NCI-H524 treated with DMSO at 0.1 percent for 48 hours (cell line): Measurements from ENCODE around the gene SP140L.
"Not testable (repeated sequence)": the region's sequence is repeated elsewhere in the genome, so short reads cannot be mapped to it uniquely, and the experiment has no call there.

Experiments used
- DNase-seq: peaks from one replicate; lab custom pipeline; 2025; lab: John Stamatoyannopoulos, UW

The SP140L gene

DNA sequence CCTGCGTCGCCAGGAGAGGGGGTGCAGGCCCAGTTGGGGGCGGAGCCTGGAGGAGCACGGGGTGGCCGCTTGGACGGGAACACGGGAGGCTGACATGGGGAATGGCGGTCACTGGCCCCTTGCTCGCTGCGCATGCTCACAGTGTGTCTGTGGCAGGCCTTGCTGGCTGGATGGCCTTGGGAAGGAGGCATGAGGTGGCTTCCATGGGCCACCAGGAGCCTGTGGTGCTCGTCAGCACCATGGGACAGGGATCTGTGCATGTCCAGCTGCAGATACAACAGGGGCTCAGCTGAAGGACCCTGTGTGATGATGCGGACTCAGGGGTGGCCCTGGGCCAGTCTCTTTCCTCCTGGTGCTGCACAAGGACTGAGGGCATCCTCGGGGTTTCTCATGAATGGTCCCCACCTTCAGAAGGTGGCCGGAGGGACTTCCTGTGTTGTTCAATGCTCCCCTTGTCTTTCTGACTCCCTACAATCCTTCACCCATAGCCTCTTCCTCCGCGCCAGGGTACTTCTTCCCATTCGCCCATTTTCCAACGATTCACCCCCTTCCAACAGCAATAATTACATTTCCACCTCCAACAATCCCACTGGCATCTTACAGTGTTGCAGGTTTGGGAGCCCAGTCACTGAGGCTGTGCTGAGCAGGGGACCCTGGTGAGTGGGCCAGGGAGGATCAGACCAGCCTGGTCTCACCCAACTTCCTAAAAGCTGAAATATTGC is 3.4 kb upstream of the SP140L start:
- no peak for DNase-seq

GRCh38 chr2:230324503-230324902 is 2.5 kb upstream of the SP140L start:
- no peak for DNase-seq

- DNase-seq: no peak
Observed at GRCh38 chr2:230325316-230326243, 1.4 kb upstream of the SP140L start.

DNA sequence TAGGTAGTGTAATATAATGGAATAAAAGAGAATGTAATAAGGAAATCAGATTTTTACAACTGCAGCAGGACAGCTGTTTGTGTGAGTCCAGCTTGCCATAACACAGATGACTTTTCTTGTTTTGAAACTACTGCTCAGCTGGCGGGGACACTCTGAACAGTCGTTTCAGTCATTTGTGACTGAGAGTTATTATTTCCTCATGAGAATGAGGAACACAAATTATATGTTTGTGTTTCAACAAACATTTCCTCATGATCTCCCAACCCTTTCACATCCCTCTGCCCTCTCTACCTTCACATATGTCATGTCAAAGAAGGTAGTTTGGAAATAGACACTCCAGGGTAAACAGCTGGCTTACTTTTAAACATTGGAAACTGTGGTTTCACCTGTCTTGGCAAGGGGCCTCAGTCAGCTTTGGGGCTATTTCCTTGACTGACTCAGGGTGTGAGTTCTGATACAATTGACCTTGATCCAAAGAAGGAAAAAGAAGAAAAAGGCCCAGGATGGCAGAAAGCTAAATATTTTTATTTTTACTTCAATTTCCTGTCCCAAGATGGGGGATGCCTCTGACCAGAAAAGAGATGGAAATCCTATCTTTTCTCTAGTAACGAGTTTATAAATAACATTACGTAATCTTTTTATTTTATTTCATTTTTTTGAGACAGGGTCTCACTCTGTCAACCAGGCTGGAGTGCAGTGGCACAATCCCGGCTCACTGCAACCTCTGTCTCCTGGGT is 593 bp downstream of the SP140L start:
- no peak for DNase-seq

GRCh38 chr2:230328155-230328458 is 1.1 kb downstream of the SP140L start:
- no peak for DNase-seq

DNA sequence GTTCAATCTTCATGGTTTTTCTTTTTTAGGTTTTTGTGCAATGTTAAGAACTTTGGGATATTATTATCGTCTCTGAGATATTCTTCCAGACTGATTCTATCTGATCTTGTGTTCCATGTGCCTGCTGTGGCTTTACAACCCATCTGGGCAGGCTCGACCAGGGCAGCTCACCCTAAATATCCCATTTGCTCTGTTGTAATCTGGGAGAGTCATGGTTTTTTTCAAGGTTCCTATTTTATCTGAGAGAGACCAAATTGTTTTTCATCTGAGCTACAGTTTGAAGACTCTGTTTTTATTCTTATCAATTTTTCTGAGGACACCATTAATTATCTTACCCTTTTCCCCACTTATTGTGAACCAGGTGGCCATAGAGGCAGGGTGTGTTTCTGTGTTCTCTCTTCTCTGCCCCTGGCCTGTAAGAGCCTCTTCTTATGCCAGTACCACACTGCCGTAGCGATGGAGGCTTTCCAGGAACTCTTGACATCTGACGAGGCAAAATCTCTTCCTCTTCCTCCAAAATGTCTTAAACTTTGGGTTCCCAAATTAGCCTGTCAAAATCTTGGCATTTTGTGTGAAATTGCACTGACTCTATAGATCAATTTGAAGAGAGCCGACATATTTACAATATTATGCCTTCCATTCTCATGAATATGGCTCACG is 3.1 kb downstream of the SP140L start:
- no peak for DNase-seq

DNA sequence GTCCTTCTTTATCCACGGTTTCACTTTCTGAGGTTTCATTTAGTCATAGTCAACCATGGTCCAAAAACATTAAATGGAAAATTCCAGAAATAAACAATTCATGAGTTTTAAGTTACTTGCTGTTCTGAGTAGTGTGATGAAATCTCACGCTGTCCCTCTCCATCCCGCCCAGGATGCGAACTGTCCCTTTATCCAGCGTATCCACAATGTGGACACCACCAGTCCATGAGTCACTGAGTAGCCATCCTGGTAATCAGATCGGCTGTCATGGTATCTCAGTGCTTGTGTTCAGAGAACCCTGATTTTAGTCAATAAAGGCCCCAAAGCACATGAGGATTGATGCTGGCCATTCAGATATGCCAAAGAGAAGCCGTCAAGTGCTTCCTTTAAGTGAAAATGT is 3.7 kb downstream of the SP140L start:
- DNase-seq: no peak

DNA sequence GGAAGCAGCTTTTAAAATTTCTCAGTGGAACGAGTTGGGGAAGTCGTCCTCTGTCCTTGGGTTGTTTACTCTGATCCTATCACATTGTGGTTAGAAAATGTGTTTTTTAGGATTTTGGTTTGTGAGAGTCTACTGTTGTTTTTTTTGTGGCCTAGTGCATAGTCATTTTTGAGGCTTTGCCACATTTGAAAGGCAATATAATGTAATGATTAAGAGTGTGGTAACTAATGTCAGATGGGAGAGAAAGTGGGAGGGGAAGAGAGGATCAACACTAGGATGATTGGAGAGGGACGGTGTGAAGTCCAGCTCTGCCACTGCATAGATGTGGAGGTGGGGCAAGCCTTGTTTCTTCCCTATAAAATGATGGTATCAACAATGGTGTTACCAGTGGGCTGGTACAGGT is 8.5 kb downstream of the SP140L start:
- DNase-seq: no peak

GRCh38 chr2:230335864-230336506 is 9.0 kb downstream of the SP140L start:
- no peak for DNase-seq

DNA sequence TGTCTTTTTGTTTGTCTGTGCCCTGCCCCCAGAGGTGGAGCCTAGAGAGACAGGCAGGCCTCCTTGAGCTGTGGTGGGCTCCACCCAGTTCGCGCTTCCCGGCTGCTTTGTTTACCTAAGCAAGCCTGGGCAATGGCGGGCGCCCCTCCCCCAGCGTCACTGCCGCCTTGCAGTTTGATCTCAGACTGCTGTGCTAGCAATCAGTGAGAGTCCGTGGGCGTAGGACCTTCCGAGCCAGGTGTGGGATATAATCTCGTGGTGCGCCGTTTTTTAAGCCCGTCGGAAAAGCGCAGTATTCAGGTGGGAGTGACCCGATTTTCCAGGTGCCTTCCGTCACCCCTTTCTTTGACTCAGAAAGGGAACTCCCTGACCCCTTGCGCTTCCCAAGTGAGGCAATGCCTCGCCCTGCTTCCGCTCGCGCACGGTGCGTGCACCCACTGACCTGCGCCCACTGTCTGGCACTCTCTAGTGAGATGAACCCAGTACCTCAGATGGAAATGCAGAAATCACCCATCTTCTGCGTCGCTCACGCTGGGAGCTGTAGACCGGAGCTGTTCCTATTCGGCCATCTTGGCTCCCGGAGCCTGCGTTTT is 15.0 kb downstream of the SP140L start:
- DNase-seq: not testable (repeated sequence)

DNA sequence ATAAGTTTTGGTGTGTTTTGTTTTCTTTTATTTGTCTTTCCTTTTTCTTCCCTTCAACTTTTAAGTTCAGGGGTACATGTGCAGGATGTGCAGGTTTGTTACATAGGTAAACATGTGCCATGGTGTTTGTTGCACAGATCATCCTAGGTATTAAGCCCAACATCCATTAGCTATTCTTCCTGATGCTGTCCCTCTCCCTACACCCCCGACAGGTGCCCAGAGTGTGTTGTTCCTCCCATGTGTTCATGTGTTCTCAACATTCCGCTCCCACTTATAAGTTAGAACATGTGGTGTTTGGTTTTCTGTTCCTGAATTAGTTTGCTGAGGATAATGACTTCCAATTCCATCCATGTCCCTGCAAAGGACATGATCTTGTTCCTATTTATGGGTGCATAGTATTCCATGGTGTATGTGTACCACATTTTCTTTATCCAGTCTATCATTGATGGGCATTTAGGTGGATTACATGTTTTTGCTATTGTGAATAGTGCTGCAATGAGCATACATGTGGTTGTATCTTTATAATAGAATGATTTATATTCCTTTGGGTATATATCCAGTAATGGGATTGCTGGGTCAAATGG is 16.1 kb downstream of the SP140L start:
- DNase-seq: not testable (repeated sequence)

DNA sequence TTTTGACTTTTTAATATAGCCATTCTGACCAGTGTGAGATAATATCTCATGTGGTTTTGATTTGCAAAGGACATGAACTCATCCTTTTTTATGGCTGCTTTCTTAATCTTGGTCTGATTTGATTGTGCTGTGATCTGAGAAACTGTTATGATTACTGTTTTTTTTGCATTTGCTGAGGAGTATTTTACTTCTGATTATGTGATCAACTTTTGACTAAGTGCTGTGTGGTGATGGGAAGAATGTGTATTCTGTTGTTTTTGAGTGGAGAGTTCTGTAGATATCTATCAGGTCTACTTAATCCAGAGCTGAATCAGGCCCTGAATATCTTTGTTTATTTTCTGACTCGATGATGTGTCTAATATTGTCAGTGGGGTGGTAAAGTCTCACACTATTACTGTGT is 16.8 kb downstream of the SP140L start:
- no peak for DNase-seq

GRCh38 chr2:230346465-230346864 is 19.5 kb downstream of the SP140L start:
- DNase-seq: no peak

GRCh38 chr2:230346921-230347533 is 20.0 kb downstream of the SP140L start:
- DNase-seq: no peak

- DNase-seq: no peak
Observed at GRCh38 chr2:230347659-230348305, 20.8 kb downstream of the SP140L start.

GRCh38 chr2:230348787-230349186 is 21.8 kb downstream of the SP140L start:
- DNase-seq: no peak

DNA sequence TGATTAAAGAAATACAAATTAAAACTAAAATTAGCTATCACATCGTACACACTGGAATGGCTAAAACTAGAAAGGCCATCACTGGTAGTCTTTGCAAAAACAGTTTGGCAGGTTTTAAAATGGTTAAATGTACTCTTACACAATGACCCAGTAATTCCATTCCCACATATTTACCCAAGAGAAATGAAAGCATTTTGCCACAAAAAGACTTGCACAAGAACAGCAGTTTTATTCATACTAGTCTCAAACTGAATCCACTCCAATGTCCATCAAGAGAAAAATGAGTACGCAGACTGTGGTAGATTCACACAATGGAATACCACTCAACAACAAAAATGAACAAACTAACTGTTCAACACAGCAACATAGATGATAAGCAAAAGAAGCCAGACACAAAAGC is 29.1 kb downstream of the SP140L start:
- no peak for DNase-seq

DNA sequence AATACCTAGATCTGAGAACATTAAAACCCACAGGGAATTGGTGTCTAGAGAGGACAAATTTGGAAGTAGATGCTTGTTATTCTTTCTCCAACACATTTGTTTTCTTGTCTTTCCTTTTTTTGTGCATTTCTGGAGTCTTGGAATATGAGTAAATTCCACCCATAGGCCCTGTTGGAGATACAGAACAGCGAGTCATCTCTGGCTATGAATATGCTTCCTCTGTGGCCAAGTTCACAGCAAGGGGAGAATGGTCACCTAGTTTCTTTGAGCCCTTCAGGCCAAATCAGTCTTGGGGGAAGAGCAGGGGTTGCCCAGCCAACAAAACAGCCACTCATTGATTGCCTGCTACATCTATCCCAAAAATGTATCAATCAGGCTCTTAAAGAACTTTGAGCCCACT is 31.3 kb downstream of the SP140L start:
- DNase-seq: no peak

DNA sequence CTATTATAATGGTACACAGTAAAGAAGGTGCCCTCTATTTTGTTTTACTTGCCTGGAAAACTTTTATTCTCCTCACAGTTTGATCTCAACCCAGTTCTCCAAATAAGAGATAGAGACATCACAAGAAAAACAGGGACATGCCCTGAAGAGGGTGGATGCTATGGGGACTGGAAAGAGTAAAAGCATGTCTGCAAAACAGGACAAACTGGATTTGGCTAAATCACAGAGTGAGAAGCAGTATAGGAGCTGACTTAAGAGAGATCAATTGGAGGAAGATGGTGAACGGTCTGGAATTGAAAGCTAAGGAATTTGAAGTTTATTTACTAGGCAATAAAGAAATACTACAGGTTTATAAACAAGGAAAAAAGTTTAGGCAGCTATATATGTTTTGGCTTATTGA is 33.0 kb downstream of the SP140L start:
- no peak for DNase-seq
